ENCODE results near the gene PRRC2A.
A peak's percentile ranks its signal among the peaks of the same experiment; 100 is the strongest.

PRRC2A gene

GRCh38 chr6:31645325-31645724, 24.8 kb downstream of the PRRC2A start:
- DNase-seq (ENCODE audit: low read depth in 2 of 2, low spot score in 1 of 2) = no peak

- DNase-seq (ENCODE audit: low read depth in 2 of 2, low spot score in 1 of 2) = no peak
Observed at GRCh38 chr6:31651602-31652191, 31.2 kb downstream of the PRRC2A start.

GRCh38 chr6:31652925-31653724, 32.6 kb downstream of the PRRC2A start:
- DNase-seq (ENCODE audit: low read depth in 2 of 2, low spot score in 1 of 2) = peak in 1 of 2 donors; percentile 69

GRCh38 chr6:31654574-31655348, 34.2 kb downstream of the PRRC2A start:
- DNase-seq (ENCODE audit: low read depth in 2 of 2, low spot score in 1 of 2) = no peak

GRCh38 chr6:31655349-31656237, 35.1 kb downstream of the PRRC2A start, which contains the start of gene APOM:
Gene APOM, plus strand, starts transcription at chr6:31655894. Its CDS starts 73 bp downstream, at chr6:31655967.
- no peak for DNase-seq (ENCODE audit: low read depth in 2 of 2, low spot score in 1 of 2)

GRCh38 chr6:31657406-31658157, 37.1 kb downstream of the PRRC2A start:
- no peak for DNase-seq (ENCODE audit: low read depth in 2 of 2, low spot score in 1 of 2)

GRCh38 chr6:31658158-31658688, 37.7 kb downstream of the PRRC2A start:
- no peak for DNase-seq (ENCODE audit: low read depth in 2 of 2, low spot score in 1 of 2)

GRCh38 chr6:31658983-31659648, 38.6 kb downstream of the PRRC2A start:
- no peak for DNase-seq (ENCODE audit: low read depth in 2 of 2, low spot score in 1 of 2)

GRCh38 chr6:31659649-31660380, 39.3 kb downstream of the PRRC2A start:
- no peak for DNase-seq (ENCODE audit: low read depth in 2 of 2, low spot score in 1 of 2)

GRCh38 chr6:31660381-31661261, 40.1 kb downstream of the PRRC2A start, which contains the start of gene C6orf47:
Gene C6orf47, minus strand, starts transcription at chr6:31660778. Its CDS starts 831 bp downstream, at chr6:31659947.
- peak; percentile 59 to 66 for DNase-seq (ENCODE audit: low read depth in 2 of 2, low spot score in 1 of 2)

- no peak for DNase-seq (ENCODE audit: low read depth in 2 of 2, low spot score in 1 of 2)
Observed at GRCh38 chr6:31661262-31662123, 41.0 kb downstream of the PRRC2A start.

GRCh38 chr6:31662124-31662723, 41.7 kb downstream of the PRRC2A start:
- DNase-seq (ENCODE audit: low read depth in 2 of 2, low spot score in 1 of 2) = no peak

- no peak for DNase-seq (ENCODE audit: low read depth in 2 of 2, low spot score in 1 of 2)
Observed at GRCh38 chr6:31663126-31663960, 42.8 kb downstream of the PRRC2A start.

GRCh38 chr6:31663961-31664789, 43.7 kb downstream of the PRRC2A start:
- DNase-seq (ENCODE audit: low read depth in 2 of 2, low spot score in 1 of 2) = no peak
